ENCODE results near the gene FOCAD.
"Not testable (repeated sequence)": the region's sequence is repeated elsewhere in the genome, so short reads cannot be mapped to it uniquely, and the experiment has no call there.

FOCAD gene, protein sequence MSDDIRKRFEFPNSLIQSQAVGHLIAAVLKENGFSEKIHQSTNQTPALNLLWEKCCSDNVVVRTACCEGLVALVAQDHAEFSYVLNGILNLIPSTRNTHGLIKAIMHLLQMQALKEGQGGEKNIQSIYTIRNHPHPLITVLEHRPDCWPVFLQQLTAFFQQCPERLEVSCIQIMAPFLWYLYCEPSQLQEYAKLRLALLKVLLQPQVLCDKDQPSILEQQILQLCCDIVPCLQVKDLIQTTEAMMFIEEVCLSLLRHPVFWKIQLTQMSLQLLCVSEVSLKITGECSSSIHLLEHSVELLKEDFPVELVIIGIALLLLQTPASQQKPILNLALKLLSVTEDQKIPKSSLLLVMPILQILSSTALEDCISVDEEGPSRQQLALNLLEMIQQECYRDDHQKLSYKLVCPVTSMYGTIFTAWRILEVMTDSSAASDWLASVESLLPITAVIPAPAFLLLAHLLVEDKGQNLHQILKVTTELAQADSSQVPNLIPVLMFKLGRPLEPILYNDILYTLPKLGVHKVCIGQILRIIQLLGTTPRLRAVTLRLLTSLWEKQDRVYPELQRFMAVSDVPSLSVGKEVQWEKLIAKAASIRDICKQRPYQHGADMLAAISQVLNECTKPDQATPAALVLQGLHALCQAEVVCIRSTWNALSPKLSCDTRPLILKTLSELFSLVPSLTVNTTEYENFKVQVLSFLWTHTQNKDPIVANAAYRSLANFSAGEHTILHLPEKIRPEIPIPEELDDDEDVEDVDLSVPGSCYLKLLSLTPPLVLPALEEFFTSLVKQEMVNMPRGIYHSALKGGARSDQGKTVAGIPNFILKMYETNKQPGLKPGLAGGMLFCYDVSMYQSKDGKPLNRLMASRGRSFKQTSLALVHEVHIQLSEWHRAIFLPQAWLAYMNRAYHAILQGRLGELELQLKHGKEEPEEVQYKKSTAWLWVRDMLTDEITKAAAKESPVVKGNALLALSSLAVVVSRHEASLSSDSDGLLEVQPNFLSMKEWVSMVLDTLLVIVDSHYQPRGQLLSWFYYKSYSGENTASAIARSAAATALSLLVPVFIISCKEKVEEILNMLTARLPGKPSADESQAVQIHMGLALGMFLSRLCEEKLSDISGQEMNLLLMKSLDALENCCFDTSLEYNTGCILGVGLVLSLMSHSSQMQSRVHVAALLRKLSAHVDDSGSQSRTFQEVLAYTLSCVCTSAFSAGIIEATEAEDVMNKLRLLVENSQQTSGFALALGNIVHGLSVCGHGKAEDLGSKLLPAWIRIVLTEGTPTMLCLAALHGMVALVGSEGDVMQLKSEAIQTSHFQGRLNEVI (N-terminal part only)

DNA sequence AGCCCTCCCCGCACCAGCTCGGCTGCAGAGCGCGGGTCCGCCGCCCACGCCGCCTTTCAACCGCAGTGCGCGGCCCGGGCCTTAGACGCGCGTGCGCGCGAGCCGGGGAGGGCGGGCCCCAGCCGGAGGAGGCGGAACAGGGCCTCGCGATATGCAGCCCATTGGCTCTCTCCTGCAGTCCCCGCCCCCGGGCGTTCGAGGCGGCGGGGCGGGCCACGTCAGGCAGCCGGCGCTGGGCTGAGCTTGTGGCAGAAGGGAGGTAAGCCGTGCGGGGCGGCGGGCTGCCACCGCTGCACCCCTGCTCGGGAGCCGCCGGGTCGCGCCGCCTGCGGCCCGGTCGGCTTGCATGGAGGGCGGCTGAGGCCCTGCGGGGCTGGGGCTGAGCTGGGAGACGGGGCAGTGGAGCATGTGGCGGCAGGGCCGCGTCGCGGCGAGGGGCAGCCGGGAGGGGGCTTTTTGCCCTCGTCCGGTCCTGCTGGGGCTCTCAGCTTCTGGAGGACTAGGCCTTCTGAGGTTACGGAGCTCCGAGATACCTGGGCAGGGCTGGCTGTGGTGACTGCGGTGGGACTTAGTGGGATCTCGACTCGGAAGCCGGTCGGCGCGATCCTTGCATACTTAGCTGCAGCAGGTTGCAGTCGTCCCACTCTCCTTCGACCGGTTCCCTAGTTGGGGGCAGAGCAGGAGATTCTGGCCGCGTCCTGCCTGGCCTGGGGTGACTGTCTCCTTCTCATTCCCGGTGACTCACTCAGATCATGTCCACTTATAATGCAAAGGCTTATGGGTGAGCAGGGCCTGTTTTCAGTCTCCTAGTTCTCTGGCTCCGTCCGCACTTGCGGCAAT lies at the start of gene FOCAD:
FOCAD (plus strand) TSS at position 225 of the 840 bp plus-strand sequence. CDS start 31,095 bp downstream, outside the sequence.
- DNase-seq = peak; percentile 89

DNA sequence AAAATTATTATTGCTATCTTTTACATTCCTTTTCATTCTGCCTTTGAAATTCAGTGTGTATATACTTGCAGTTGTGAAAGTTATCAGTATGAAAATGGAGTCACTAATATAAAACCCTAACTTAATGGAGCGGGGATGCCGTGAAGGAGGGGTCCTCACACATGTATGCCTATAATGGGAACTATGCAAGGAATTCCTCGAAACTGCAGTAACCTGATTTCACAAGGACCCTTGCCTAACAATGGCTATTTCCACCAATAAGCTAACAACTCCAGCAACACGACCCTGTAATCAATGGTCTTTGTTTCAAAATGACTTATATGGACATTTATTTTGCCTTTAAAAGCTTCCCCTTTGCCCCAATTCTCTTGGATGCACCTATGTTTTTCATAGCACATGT lies 49.2 kb upstream of the FOCAD start:
- DNase-seq = no peak

DNA sequence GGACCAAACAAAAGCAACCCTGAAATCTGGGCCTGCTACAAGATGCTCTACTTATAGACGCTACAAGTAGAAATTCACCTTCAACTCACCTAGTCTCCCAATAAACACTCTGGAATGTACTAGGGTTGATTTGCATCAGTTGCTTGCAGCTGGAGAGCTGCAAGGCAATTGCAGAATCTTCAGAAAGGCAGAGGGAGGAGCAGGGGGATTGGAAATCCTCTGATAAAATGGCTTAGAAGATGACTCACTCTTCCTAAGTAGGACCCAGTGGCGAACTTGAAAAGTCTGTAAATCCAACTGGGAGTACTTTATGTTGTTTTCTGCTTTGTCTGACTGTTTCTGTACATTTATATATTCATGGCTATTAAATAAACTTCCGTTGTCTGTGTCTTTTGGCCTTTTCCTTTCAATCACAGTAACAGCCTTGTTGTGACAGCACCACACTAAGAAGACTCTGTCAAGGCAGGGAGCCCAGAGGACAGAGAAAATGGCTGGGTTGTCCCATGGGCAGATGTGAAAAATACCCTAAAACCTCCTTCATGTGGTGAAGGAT lies 47.1 kb upstream of the FOCAD start:
- DNase-seq = no peak

DNA sequence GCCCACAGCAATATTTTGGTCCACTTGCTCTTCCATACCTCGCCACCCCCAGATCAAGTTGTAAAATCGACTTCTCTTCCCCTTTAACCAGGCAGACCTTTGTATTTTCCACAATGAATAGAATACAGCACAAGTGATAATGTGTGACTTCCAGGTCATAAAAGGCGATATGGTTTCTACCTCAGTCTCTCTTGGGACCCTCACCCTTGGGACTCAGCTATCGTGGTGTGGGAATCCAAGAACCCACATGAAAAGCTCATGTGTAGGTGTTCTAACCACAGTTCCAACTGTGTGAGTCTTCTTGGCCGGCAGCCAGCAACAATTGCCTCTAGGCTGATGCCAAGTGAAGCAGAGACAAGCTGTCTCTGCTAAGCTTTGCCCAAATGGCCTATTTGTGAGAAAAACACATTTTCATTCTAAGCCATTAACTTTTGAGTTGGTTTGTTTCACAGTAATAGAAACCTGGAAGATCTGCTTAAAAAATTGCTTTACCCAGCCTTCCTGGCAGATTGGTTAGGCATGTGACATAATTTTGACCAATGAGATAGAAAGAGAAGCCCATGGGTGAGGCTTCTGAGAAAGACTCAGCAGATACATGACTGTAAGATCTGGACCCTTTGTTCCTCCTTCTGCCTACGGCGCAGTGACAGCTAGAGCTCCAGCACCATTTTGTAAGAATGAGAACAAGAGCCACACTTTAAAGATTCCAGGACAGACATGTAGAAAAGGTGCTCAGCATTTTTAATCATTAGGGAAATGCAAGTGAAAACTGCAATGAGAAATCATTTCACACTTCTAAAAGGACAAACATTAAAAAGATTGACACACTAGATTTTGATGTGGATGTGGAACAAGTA lies 43.5 kb upstream of the FOCAD start:
- DNase-seq = peak; percentile 85

DNA sequence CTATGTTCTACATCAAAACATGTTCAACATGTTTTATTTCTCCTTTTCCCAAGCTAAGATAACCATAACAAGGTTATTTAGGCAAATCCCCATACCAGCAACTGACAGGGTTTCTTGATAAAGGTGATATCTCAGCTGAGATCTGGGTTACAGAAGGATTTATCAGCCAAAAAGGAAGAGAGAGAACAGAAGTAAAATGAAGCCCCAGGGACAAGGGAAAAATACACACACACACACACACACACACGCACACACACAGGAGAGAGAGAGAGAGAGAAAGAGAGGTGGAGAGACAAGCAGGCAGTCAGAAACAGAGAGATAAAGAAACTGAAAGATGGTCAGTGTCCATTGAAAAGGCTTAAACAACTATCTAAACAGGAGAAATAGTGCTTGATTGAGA lies 42.0 kb upstream of the FOCAD start:
- no peak for DNase-seq

DNA sequence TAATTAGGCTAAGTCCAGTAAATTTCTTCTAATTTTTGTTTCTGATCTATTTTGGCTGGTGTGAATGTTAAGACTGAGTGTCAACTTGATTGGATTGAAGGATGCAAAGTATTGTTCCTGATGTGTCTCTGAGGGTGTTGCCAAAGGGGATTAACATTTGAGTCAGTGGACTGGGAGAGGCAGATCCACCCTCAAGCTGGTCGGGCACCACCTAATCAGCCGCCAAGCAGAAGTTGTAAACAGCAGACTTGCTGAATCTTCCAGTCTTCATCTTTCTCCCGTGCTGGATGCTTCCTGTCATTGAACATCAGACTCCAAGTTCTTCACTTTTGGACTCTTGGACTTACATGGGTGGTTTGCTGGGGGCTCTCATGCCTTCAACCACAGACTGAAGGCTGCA lies 40.4 kb upstream of the FOCAD start:
- no peak for DNase-seq

DNA sequence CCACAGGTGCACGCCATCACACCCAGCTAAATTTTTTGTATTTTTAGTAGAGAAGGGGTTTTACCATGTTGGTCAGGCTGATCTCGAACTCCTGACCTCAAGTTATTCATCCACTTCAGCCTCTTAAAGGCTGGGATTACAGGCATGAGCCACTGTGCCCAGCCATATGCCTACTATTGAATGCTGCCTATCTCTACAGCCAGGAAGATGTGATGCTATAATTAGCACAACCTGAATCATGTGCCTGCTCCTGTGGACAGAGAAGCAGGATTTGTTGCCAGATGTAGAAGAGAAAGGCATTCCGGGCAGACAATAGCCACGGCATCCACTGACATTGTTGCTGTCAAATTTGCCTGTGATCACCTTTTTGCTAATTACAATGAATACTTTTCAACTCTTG lies 37.4 kb upstream of the FOCAD start:
- DNase-seq = no peak

DNA sequence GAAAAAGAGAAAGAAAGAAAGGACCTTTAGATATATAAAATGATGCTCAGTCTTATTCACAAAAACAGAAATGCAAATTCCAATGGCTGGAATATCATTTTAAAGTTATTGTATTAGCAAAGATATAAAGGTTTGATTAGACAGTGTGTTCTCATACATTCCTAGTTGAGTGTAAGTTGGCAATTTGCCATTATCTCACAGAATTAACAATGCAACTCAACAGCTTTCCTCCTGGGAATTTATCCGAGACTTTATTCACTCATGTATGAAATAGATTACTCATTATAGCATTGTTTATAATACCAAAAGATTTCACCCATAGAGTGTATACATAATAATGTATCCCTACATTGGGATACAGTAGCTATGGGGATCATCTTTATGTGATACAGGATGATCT lies 34.7 kb upstream of the FOCAD start:
- DNase-seq = no peak

DNA sequence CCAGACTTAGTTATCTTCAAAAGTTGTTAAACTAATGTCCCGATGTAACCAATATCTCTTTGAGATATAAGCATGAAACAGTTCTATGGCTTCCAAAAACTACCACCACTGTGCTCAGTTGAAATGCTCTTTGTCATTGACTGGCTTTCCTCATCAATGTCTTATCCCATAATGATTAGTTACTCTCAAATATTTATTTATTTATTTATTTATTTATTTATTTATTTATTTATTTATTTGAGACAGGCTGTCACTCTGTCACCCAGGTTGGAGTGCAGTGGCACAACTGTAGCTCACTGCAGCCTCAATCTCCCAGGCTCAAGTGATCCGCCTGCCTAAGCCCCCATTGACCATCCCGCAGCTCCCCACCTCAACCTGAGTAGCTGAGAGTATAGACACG lies 33.7 kb upstream of the FOCAD start:
- no peak for DNase-seq

DNA sequence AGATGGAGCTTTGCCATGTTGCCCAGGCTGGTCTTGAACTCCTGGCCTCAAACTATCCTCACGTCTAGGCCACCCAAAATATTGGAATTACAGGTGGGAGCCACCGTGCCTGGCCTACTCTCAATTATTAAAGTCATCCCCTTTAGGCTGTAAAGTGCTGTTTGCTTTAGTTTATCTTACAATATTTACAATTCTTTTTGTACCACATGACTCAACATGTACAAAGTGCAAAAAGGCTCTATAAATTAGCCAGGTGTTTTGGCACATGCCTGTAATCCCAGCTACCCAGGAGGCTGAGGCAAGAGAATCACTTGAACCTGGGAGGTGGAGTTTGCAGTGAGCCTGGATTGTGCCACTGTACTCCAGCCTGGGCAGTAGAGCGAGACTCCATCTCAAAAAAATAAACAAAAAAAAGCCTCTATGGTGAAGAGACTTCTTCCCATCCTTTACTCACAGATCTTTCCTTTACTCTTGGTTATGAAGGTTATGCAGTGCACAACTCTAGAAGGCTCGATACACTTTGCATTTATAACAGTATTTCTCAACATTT lies 33.2 kb upstream of the FOCAD start:
- no peak for DNase-seq

DNA sequence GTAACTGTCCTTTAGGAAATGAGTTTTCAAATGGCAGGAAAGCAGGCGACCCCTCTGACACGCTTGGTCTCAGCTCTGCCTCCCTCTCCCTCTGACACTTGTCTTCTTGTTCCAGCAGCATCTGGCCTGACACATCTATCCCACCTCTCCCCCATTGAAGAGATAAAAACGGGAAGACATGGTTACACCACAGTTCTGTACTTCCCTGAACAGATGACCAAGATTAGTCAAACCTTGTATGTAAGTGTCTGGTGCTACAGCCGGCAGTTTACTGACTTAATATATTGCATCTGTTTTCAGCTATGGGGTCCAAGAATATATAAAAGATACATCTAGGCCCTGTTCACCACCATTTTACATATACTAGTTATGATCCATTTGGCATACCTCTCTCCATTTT lies 32.1 kb upstream of the FOCAD start:
- no peak for DNase-seq

DNA sequence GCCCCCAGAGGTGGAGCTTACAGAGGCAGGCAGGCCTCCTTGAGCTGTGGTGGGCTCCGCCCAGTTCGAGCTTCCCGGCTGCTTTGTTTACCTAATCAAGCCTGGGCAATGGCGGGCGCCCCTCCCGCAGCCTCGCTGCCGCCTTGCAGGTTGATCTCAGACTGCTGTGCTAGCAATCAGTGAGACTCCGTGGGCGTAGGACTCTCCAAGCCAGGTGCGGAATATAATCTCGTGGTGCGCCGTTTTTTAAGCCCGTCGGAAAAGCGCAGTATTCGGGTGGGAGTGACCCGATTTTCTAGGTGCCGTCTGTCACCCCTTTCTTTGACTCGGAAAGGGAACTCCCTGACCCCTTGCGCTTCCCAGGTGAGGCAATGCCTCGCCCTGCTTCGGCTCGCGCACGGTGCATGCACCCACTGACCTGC lies 25.8 kb upstream of the FOCAD start:
- not testable (repeated sequence) for DNase-seq

DNA sequence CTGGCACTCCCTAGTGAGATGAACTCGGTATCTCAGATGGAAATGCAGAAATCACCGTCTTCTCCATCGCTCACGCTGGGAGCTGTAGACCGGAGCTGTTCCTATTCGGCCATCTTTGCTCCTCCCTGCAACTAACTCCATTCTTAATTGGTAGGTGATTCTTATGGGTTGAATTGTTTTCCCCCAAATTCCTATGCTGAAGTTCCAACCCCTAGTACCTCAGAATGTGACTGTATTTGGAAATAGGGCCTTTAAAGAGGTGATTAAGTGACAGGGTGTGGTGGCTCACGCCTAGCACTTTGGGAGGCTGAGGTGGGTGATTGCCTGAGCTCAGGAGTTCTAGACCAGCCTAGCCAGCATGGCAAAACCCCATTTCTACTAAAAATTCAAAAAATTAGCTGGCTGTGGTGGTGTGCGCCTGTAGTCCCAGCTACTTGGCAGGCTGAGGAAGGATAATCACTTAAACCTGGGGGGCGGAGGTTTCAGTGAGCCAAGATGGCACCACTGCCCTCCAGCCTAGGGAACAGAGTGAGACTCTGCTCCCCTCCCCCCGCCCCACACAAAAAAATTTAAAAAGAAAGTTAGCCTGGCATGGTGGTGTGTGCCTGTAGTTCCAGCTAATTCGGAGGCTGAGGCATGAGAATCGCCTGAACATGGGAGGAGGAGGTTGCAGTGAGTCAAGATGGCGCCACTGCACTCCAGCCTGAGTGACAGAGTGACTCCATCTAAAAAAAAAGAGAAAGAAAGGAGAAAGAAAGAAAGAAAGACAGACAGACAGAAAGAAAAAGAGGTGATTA lies 25.2 kb upstream of the FOCAD start:
- DNase-seq = peak; percentile 30

DNA sequence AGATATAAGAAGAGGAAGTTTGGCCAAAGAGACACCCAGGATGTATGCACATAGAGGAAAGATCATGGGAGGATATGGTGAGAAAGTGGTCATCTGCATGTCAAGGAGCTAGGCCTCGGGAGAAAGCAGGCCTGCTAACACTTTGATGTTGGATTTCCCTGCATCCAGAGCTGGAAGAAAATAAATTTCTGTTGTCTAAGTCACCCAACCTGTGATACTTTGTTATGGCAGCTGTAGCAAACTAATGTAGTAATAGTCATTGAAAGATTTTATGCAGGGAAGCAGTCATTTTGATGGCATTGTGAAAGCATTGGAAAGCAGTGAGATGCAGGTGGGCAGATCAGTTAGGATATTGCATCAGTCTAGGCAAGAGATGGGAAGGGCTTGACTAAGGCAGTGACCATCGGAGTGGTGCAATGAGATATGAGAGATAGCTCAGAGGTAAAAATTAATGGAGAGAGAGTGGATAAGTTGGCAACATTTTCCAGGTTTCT lies 24.5 kb upstream of the FOCAD start:
- no peak for DNase-seq

DNA sequence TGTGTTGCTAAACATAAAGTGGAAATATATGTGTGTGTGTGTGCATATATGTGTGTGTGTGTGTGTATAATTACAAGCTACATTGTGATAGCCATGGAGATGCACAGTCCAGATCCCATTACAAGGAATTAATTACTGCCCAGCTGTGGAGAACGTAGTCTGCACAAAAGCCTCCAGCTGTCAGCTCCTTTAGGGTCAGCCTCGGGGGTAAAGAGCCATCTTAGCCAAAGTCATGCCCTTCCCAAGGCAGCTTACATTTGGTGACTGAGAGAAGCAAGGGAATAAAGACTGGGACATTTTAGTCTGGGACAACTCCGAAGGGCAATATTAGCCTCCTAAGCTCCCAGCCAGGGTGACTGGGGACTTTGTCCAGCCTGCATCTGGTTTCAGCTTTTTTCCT lies 21.9 kb upstream of the FOCAD start:
- DNase-seq = no peak

DNA sequence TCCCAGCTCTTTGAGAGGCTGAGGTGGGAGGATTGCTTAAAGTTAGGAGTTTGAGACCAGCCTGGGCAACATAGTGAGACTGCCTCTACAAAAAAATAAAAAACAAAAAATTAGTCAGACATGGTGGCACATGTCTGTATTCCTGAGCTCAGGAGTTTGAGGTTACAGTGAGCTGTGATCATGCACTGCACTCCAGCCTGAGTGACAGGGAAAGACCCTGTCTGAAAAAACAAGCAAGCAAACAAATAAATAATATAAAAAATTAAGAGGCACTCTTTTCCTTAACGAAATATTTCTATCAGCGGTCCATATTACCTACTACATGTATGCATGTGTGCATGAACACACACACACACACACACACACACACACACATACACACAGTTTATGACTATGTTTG lies 20.9 kb upstream of the FOCAD start:
- no peak for DNase-seq

DNA sequence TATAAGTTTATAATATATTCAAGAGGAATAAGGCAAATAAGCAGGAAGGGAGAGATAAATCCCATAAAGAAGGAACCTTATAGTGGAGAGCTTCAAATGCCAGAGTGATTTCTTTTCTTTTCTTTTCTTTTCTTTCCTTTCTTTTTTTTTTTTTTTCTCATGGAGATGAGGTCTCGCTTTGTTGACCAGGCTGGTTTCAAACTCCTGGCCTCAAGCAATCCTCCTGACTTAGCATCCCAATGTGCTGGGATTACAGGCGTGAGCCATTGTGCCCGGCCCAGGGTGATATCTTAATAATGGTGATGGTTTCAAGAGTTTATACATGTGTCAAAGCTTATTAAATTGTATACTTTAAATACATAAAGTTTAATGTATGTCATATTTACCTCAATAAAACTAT lies 19.6 kb upstream of the FOCAD start:
- DNase-seq = no peak

DNA sequence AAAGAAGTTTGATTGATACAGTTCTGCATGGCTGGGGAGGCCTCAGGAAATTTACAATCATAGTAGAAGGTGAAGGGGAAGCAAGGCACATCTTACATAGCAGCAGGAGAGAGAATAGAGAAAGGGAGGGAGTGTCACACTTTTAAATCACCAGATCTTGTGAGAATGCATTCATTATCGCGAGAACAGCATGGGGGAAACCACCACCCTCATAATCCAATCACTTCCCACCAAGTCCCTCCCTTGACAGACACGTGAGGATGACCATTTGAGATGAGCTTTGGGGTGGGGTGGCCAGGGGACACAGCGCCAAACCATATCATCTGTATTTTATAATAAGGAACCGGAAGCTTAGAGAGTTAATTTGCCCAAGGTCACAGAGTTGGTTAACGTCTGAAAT lies 13.7 kb upstream of the FOCAD start:
- DNase-seq = no peak

DNA sequence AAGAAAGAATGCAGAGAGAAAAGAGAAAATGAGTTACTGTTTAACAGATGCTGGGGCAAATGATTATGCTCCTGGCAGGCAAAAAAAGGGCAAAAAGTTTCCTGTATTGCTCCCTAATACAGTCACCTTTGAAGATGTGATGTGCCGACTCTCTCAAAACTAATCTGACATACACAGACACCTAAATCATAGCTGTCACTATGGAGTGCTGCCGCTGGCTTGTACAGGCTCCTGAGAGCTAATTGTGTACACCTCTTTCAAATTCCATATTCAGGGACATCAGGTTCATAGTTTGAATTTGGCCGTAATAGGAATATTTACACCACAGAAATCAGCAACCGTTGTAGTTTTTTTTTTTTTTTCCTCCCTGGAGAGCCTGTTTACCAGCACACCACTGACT lies 12.4 kb upstream of the FOCAD start:
- no peak for DNase-seq

DNA sequence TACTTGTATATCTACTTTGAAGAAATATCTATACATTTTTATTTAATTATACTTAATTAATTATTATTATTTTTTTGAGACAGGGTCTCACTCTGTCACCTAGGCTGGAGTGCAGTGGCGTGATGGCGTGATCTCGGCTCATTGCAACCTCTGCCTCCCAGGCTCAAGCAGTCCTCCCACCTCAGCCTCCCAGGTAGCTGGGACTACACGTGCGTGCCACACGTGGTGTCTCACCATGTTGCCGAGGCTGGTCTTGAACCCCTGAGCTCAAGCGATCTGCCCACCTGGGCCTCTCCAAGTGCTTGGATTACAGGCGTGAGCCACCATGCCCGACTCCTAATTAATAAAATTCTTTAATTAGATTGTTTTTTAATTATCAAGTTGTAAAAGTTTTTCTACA lies 10.5 kb upstream of the FOCAD start:
- DNase-seq = not testable (repeated sequence)
